ENCODE results near the gene IGF2R.
A peak's percentile ranks its signal among the peaks of the same experiment; 100 is the strongest.

IGF2R gene

GRCh38 chr6:159931846-159932245 lies 37.0 kb upstream of the IGF2R start:
- DNase-seq (ENCODE audit: low read depth, low spot score): no peak
- no peak overlapping the region for H3K4me3 ChIP-seq (ENCODE audit: low read depth, low read length)
- in situ Hi-C loops (cut with HindIII; ENCODE audit: low sequenced_read_pairs): no loop called here
- no peak for TF ChIP-seq CTCF (IDR thresholded peaks at IDR 0.05; ENCODE audit: low read depth, low read length)

- no peak for DNase-seq (ENCODE audit: low read depth, low spot score)
- in situ Hi-C loops (cut with HindIII; ENCODE audit: low sequenced_read_pairs): no loop called here
- no peak overlapping the region for H3K4me3 ChIP-seq (ENCODE audit: low read depth, low read length)
- TF ChIP-seq CTCF (IDR thresholded peaks at IDR 0.05; ENCODE audit: low read depth, low read length): no peak
Observed at GRCh38 chr6:159933077-159933476, 35.8 kb upstream of the IGF2R start.

GRCh38 chr6:159934181-159934580 lies 34.7 kb upstream of the IGF2R start:
- no peak overlapping the region for H3K4me3 ChIP-seq (ENCODE audit: low read depth, low read length)
- TF ChIP-seq CTCF (IDR thresholded peaks at IDR 0.05; ENCODE audit: low read depth, low read length): no peak
- peak; percentile 29 for DNase-seq (ENCODE audit: low read depth, low spot score)
- in situ Hi-C loops (cut with HindIII; ENCODE audit: low sequenced_read_pairs): no loop called here

- in situ Hi-C loops (cut with HindIII; ENCODE audit: low sequenced_read_pairs): no loop called here
Observed at GRCh38 chr6:159935065-159935464, 33.8 kb upstream of the IGF2R start.

GRCh38 chr6:159935633-159936032 lies 33.2 kb upstream of the IGF2R start:
- no peak for TF ChIP-seq CTCF (IDR thresholded peaks at IDR 0.05; ENCODE audit: low read depth, low read length)
- in situ Hi-C loops (cut with HindIII; ENCODE audit: low sequenced_read_pairs): no loop called here
- peak; percentile 19 for DNase-seq (ENCODE audit: low read depth, low spot score)
- no peak overlapping the region for H3K4me3 ChIP-seq (ENCODE audit: low read depth, low read length)

More at GRCh38 chr6:159935065-159935464, 33.8 kb upstream of the IGF2R start:
- peak; percentile 42 for DNase-seq (ENCODE audit: low read depth, low spot score)
- H3K4me3 ChIP-seq (ENCODE audit: low read depth, low read length): no peak overlapping the region
- no peak for TF ChIP-seq CTCF (IDR thresholded peaks at IDR 0.05; ENCODE audit: low read depth, low read length)

- DNase-seq (ENCODE audit: low read depth, low spot score): no peak
- in situ Hi-C loops (cut with HindIII; ENCODE audit: low sequenced_read_pairs): no loop called here
- TF ChIP-seq CTCF (IDR thresholded peaks at IDR 0.05; ENCODE audit: low read depth, low read length): no peak
- no peak overlapping the region for H3K4me3 ChIP-seq (ENCODE audit: low read depth, low read length)
Observed at GRCh38 chr6:159939591-159940016, 29.3 kb upstream of the IGF2R start.

All from astrocyte of the spinal cord (primary cell).